Duodenal mucosa (tissue), 2 donors: ENCODE results near the gene RAB33A.

Source experiments
- H3K27ac ChIP-seq: one replicate; pipeline ENCODE4 v1.7.0; 2013; ENCODE audit warnings: low read depth, low read length
- H3K27me3 ChIP-seq, 2 donors: one replicate each; pipeline ENCODE4 v1.7.0; 2013; ENCODE audit warnings: low read length in 2 of 2, control low read depth in 1 of 2; ENCODE audit not compliant: insufficient read depth in 2 of 2, control insufficient read depth in 1 of 2
- H3K36me3 ChIP-seq, 2 donors: one replicate each; pipeline ENCODE4 v1.7.0; 2013; ENCODE audit warnings: low read length in 2 of 2, control low read depth in 1 of 2; ENCODE audit not compliant: insufficient read depth in 2 of 2, control insufficient read depth in 1 of 2
- H3K4me1 ChIP-seq, 2 donors: one replicate each; pipeline ENCODE4 v1.7.0; 2013; ENCODE audit warnings: low read length in 2 of 2, control low read depth in 1 of 2; ENCODE audit not compliant: insufficient read depth in 2 of 2, control insufficient read depth in 1 of 2
- H3K4me3 ChIP-seq, 2 donors: one replicate each; pipeline ENCODE4 v1.7.0; 2013; ENCODE audit warnings: low read length in 2 of 2, low read depth in 1 of 2
- H3K9ac ChIP-seq, 2 donors: one replicate each; pipeline ENCODE4 v1.7.0; 2013; ENCODE audit warnings: low read length in 2 of 2, low read depth in 1 of 2
- H3K9me3 ChIP-seq, 2 donors: one replicate each; pipeline ENCODE4 v1.7.0; 2013; ENCODE audit warnings: low read length in 2 of 2, control low read depth in 1 of 2; ENCODE audit not compliant: control insufficient read depth in 1 of 2

The RAB33A gene

DNA sequence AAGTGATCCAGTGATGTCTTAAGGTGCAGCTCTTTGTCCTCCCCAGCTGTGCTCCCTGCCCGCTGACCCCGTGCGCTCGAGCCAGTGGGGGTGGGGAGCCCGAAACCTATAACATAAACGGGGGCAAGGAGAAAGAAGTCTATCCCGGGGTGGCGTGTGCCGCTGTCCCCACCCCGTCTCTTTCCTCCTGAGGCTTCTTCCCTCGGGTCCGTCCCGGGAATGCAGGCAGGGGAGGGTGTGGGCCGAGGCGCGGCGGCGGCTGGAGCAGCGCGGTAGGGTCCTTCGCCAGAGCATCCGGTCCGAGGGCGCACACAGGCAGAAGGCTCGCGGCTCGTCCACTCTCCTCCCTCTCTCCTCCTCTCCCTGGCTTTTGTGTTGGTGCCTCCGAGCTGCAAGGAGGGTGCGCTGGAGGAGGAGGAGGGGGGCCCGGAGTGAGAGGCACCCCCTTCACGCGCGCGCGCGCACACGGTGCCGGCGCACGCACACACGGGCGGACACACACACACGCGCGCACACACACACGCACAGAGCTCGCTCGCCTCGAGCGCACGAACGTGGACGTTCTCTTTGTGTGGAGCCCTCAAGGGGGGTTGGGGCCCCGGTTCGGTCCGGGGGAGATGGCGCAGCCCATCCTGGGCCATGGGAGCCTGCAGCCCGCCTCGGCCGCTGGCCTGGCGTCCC lies at the start of gene RAB33A:
Gene RAB33A (plus strand): TSS at position 517 of the 681 bp plus-strand sequence. CDS start 101 bp downstream, at position 618.
- no peaks in the 10 kb centered on the region for H3K36me3 ChIP-seq
- no peak within 1 kb of the TSS for H3K27ac ChIP-seq
- peaks cover 10% of the 10 kb centered on the region in 2 donors for H3K4me1 ChIP-seq
- peak within 1 kb of the TSS in 1 of 2 donors; percentile 25 for H3K9ac ChIP-seq
- no peaks in the 10 kb centered on the region for H3K9me3 ChIP-seq
- no peaks in the 10 kb centered on the region for H3K27me3 ChIP-seq
- H3K4me3 ChIP-seq = peak within 1 kb of the TSS; percentile 62 to 66

DNA sequence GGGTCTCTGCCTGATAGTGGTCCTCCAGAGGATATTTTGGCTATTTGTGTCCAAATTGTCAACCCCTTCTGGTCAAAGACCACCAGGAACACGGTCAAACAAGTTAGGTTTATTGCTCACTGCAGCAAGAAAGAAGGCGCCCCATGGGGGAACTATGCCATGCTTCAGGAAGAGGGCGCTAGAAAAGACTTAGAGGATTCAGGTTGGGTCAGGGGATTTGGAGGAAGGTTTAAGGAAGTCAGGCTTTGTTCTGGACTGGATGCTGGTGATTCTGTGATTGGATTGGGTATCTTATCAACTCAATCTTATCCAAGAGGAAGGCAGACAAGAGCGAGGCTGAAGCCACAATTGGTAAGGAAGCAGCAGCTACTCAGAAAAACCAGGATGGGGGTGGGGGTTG lies 47.2 kb upstream of the RAB33A start:
- H3K9ac ChIP-seq = no peak overlapping the region

DNA sequence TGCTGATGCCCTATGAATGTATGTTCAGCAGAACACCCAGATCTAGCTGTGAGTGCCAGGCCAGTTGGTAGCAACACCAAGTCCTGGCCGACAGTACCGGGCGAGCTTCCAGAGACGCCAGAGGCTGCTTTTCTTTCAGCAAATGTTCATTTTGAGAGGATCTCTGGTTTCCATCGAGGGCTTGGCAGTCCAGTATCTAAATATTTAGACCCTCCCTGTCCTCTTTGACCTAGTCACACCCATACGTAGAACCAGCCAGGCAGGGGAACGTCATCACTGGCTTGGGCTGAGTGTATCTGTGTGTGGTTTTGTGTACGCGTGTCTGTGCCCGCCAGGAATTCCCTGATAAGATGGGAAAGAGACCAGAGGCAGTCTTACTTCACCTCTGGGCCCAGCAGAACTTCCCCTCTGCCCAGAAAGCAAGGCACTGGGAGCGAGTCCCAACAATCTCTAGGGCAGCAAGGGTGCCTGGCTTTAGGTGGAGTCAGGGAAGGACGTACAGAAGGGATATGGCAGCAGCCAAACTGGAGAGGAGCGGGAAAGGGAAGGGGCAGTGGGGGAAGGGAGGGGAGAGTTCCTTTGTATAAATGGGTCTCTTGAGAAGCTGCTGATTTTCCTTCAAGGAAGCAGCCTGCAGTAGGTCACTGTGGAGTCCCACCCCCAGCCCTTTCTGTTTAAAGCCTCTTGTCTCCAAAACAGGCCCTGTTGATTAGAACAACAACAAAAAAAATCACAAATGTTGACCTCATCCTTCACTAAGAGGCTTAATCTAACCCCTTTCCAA lies 46.5 kb upstream of the RAB33A start:
- Histone ChIP-seq H3K9me3 (no peaks in the 10 kb centered on the region), H3K9ac (no peak overlapping the region), H3K27ac (no peak overlapping the region), H3K36me3 (peaks cover 7 to 29% of the 10 kb centered on the region in 2 donors), H3K27me3 (no peaks in the 10 kb centered on the region), H3K4me3 (no peak overlapping the region), H3K4me1 (peaks cover 0 to 5% of the 10 kb centered on the region in 2 donors)

More for the DNA sequence above, 47.2 kb upstream of the RAB33A start:
- no peak overlapping the region for H3K4me3 ChIP-seq
- H3K27me3 ChIP-seq = no peaks in the 10 kb centered on the region
- H3K36me3 ChIP-seq = peaks cover 3 to 22% of the 10 kb centered on the region in 2 donors
- H3K4me1 ChIP-seq = peaks cover under 1 to 5% of the 10 kb centered on the region in 2 donors
- H3K27ac ChIP-seq = no peak overlapping the region
- no peaks in the 10 kb centered on the region for H3K9me3 ChIP-seq

DNA sequence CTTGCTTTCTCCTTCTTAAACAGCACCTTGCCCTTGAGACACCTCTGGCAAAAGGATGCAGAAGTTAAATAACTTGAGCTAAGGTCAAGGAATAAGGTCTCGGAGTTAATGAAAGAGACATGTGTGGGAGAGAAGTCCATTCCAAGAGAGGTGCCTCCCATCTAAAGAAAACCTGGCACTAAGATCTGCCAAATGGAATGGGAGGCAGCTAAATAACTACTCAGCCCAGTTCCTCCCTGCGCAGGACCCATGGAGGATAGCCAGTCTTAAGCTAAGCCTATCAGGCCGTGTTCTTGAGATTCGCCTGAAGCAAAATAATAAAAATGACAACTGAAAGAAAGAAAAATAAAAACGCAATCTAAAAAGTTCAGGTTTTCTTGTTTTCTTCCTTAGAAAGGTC lies 40.8 kb upstream of the RAB33A start:
- Histone ChIP-seq H3K4me3 (no peak overlapping the region), H3K9me3 (no peaks in the 10 kb centered on the region), H3K4me1 (no peaks in the 10 kb centered on the region), H3K36me3 (peaks cover 25 to 66% of the 10 kb centered on the region in 2 donors), H3K27me3 (no peaks in the 10 kb centered on the region), H3K9ac (no peak overlapping the region), H3K27ac (no peak overlapping the region)

DNA sequence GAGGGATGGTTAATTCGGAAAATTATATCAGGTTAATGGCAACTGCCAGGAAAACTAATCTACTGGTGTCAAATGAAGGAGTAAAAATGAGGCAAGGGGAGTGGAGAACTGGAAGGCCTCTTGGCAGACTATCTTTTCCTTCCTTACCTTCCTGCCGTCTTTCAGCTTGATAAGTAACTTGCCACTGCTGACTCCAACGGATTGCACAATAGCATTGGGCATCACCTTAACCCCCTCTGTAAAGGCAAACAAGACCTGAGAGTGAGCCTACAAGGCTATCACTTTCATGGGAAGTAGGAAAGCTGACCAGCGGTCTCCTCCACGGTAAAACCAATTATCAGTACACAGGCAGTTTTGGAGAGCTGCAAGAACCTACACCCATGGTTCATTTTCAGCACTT lies 35.3 kb upstream of the RAB33A start:
- no peak overlapping the region for H3K27ac ChIP-seq
- no peaks in the 10 kb centered on the region for H3K4me1 ChIP-seq
- peaks cover 22 to 53% of the 10 kb centered on the region in 2 donors for H3K36me3 ChIP-seq
- H3K9ac ChIP-seq = no peak overlapping the region
- no peaks in the 10 kb centered on the region for H3K27me3 ChIP-seq
- no peak overlapping the region for H3K4me3 ChIP-seq
- H3K9me3 ChIP-seq = no peaks in the 10 kb centered on the region

DNA sequence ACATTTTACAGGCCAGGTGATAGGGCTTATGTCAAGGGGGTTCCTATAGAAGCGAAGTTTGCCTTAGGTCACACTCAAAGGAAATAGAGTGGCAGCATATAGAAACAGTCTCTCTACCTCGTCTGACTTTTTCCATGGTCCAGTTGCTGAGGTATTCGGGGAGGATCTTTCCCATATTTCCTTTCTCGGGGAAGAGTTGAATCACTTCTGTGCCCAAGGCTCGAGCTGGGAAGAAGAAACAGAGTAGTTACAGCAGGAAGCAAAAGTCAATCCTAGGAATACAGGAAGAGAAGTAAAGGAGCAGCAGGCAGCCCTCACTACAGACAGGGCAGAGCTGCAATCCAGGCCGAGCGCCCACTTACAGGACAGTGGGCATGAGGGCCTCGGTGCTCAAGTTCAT lies 34.8 kb upstream of the RAB33A start:
- no peak overlapping the region for H3K9ac ChIP-seq
- H3K36me3 ChIP-seq = peaks cover 21 to 53% of the 10 kb centered on the region in 2 donors
- H3K4me3 ChIP-seq = no peak overlapping the region
- no peaks in the 10 kb centered on the region for H3K9me3 ChIP-seq
- no peak overlapping the region for H3K27ac ChIP-seq
- H3K4me1 ChIP-seq = no peaks in the 10 kb centered on the region
- no peaks in the 10 kb centered on the region for H3K27me3 ChIP-seq

DNA sequence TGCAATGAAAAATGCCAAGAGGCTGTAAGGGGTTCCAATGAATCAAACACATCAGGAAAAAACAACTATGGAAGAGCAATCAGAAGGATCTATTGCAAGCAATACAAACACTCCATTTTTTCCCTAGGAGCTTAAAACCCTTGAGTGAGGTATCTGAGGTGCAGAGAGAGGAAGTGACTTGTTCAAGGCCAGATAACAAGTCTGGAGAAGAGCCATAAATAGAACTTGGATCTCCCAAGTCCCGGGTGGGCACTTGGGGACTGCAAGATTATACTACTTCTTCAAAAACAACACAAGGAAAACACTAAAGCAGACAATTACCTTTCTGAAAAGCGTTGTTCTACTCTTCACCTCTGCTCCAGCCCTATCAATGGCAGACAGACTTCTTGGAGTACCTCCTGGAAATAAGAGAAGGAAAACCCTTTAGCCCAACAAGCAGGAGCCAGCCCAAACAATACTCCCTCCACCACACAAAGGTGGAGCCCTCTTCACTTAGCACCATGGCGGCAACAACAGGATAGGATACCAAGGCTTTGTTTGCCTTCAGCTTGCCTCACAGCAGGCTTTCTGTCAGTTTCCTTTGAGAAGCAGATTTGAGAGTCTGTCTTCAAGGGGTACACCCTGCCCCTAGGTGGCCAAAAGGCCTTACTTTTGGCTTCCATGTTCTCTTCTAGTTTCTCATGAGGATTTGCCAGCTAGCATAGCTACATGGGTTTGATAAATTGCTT lies 32.1 kb upstream of the RAB33A start:
- Histone ChIP-seq H3K27ac (no peak overlapping the region), H3K9ac (no peak overlapping the region), H3K4me1 (no peaks in the 10 kb centered on the region), H3K27me3 (no peaks in the 10 kb centered on the region), H3K4me3 (no peak overlapping the region), H3K36me3 (peaks cover 27 to 58% of the 10 kb centered on the region in 2 donors), H3K9me3 (no peaks in the 10 kb centered on the region)

DNA sequence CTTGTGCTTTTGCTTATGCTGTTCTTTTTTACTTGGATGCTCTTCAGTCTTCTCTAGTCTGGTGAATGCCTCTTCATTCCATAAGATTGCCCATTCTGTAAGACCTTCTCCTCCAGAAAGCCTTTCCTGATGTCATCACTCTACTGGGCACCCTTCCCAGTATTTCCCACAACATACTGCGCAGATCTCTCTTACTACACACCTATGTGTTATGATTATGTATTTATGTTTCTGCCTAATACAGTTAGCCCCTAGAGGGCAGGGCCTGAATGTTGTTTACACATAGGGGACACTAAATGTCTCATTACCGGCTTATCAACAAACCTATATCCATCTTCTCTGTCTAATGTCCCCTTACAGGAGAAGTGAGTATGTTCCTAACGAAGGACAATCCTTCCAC lies 27.3 kb upstream of the RAB33A start:
- no peaks in the 10 kb centered on the region for H3K9me3 ChIP-seq
- H3K4me1 ChIP-seq = no peaks in the 10 kb centered on the region
- H3K36me3 ChIP-seq = peaks cover 12 to 56% of the 10 kb centered on the region in 2 donors
- H3K27ac ChIP-seq = no peak overlapping the region
- H3K4me3 ChIP-seq = no peak overlapping the region
- no peaks in the 10 kb centered on the region for H3K27me3 ChIP-seq
- no peak overlapping the region for H3K9ac ChIP-seq

DNA sequence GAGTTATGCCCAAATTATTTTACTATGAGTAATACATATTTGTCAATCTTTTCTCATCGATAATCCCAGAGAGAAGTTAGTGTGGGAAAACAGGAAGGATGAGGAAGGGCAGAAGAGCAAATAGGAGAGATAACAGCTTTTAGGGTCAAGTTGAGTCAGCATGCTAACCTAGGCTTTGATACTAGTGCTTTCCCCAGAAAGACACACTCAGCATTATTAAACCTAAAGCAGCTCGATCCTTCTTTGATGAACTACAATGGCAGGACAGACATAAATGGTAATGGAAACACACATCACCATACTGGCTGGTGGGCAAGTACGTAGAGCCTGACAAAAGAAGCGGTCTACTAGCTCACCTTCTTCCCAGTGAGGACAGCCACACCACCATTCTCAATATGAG lies 26.6 kb upstream of the RAB33A start:
- Histone ChIP-seq H3K36me3 (peaks cover 12 to 50% of the 10 kb centered on the region in 2 donors), H3K4me1 (no peaks in the 10 kb centered on the region), H3K27ac (no peak overlapping the region)

DNA sequence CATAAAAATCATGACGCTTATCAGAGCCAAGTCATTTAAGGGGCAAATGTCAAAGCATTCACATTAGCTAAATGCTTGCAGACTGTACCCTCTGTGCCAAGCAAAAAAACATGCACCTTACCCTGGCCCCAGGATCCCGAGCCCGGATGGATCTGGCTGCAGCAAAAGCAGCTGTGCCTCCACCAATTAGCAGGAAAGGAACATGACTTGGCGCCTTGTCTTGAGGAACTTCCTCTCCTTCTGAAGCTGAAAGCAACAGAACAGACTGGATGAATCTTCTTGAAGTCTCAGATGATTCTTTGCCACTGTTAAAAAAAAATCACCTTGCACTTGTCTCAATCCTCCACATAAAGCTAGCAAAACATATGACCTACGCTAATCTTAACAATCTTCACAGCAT lies 24.1 kb upstream of the RAB33A start:
- H3K27ac ChIP-seq = no peak overlapping the region
- no peaks in the 10 kb centered on the region for H3K27me3 ChIP-seq
- no peak overlapping the region for H3K9ac ChIP-seq
- no peaks in the 10 kb centered on the region for H3K9me3 ChIP-seq
- peaks cover 9 to 37% of the 10 kb centered on the region in 2 donors for H3K36me3 ChIP-seq
- H3K4me3 ChIP-seq = no peak overlapping the region
- H3K4me1 ChIP-seq = no peaks in the 10 kb centered on the region

More for the DNA sequence above, 26.6 kb upstream of the RAB33A start:
- H3K27me3 ChIP-seq = no peaks in the 10 kb centered on the region
- no peak overlapping the region for H3K9ac ChIP-seq
- H3K4me3 ChIP-seq = no peak overlapping the region
- no peaks in the 10 kb centered on the region for H3K9me3 ChIP-seq
